K562 (cell line): ENCODE measurements around the gene QARS1. TPM values are rescaled to one million over a fixed set of nuclear protein-coding genes. Genes with fewer than 3 reads are reported as not detected.
A peak's percentile ranks its signal among the peaks of the same experiment; 100 is the strongest.

ENCODE experiments used
- CBX1 ChIP-seq: sonication (generic); IDR thresholded peaks from 2 replicates; pipeline ENCODE4 v1.6.1; 2016; ENCODE audit warnings: antibody characterized with exemption, low read depth, mild to moderate bottlenecking
- HCFC1 ChIP-seq: IDR thresholded peaks from 2 replicates; pipeline ENCODE4 v1.6.1; 2012; ENCODE audit warnings: low read depth, low read length, improper control_type of control experiment
- HMGN3 ChIP-seq: IDR thresholded peaks from 2 replicates; pipeline ENCODE4 v1.6.1; 2011; ENCODE audit warnings: borderline replicate concordance, low read depth, mild to moderate bottlenecking, mixed read lengths, low read length; ENCODE audit not compliant: insufficient read length; ENCODE audit errors: extremely low read depth
- KAT7 ChIP-seq: sonication (generic); formaldehyde crosslinking; IDR thresholded peaks from 2 replicates; pipeline ENCODE4 v1.8.0; 2022; ENCODE audit warnings: missing genetic modification reagents, mild to moderate bottlenecking, borderline replicate concordance
- MCM7 ChIP-seq, 2 experiments: fragments of 450-650 bp; IDR thresholded peaks; 2 replicates each; pipeline ENCODE4 v1.6.1; 2016 to 2018
- PURB ChIP-seq: sonication (generic); formaldehyde crosslinking; IDR thresholded peaks from 2 replicates; pipeline ENCODE4 v1.9.0; 2021; ENCODE audit warnings: low read depth, mild to moderate bottlenecking, missing genetic modification reagents
- SNIP1 ChIP-seq: fragments of 450-650 bp; IDR thresholded peaks from 2 replicates; pipeline ENCODE4 v1.7.1; 2017; ENCODE audit warnings: low read depth, mild to moderate bottlenecking
- TAF15 ChIP-seq: fragments of 200-400 bp; formaldehyde crosslinking; IDR thresholded peaks from 2 replicates; pipeline ENCODE4 v1.6.1; 2017; ENCODE audit warnings: mild to moderate bottlenecking, low read depth, low read length, moderate library complexity
- YY1 ChIP-seq, 3 experiments: IDR thresholded peaks; 2 replicates each; pipeline ENCODE4 v1.6.1; 2011; ENCODE audit warnings: low read length in 2 of 3, mild to moderate bottlenecking in 2 of 3, moderate library complexity in 2 of 3, borderline replicate concordance in 1 of 3, control low read depth in 1 of 3, low read depth in 1 of 3; ENCODE audit not compliant: insufficient read depth in 3 of 3, insufficient replicate concordance in 2 of 3, control insufficient read depth in 1 of 3, insufficient read length in 1 of 3; ENCODE audit errors: extremely low read depth in 1 of 3
- ZBTB7A ChIP-seq: IDR thresholded peaks from 2 replicates; pipeline ENCODE4 v1.6.1; 2011; ENCODE audit warnings: low read depth, mild to moderate bottlenecking, low read length, moderate library complexity, borderline replicate concordance; ENCODE audit not compliant: control insufficient read depth
- ZC3H4 ChIP-seq: sonication (generic); formaldehyde crosslinking; IDR thresholded peaks from 2 replicates; pipeline ENCODE4 v1.9.0; 2021; ENCODE audit warnings: missing genetic modification reagents, borderline replicate concordance
- ZFX ChIP-seq: sonication (generic); formaldehyde crosslinking; IDR thresholded peaks from 2 replicates; pipeline ENCODE4 v1.8.0; 2022; ENCODE audit warnings: mild to moderate bottlenecking, missing genetic modification reagents, moderate library complexity
- ZKSCAN1 ChIP-seq: fragments of 150-350 bp; IDR thresholded peaks from 2 replicates; pipeline ENCODE4 v1.6.1; 2016; ENCODE audit warnings: low read depth, low read length
- ZNF589 ChIP-seq: fragments of 200-800 bp; sonication (Bioruptor generic); IDR thresholded peaks from 2 replicates; pipeline ENCODE4 v1.6.1; 2016; ENCODE audit warnings: low read depth, missing genetic modification characterization, missing compliant biosample characterization
- ZNF778 ChIP-seq: fragments of 450-650 bp; formaldehyde crosslinking; IDR thresholded peaks from 2 replicates; pipeline ENCODE4 v1.4.0; 2020; ENCODE audit warnings: mild to moderate bottlenecking, moderate library complexity
- ZNF785 ChIP-seq: fragments of 250-450 bp; sonication (Bioruptor Pico); IDR thresholded peaks from 2 replicates; pipeline ENCODE4 v1.4.0; 2020; ENCODE audit warnings: mild to moderate bottlenecking
- polyA plus RNA-seq, 8 experiments: library from polyadenylated mRNA; depleted of rRNA in 4 of 8; stranded (reverse) in 5 of 8; unstranded in 3 of 8; fragments of >200 nt; fragmentation: Nextera tagmentation in 2 of 8; fragmentation: Illumina TruSeq in 1 of 8; extraction: Ambion mirVana in 2 of 8; extraction: Trizol in 1 of 8; gene quantifications; 2 replicates each; pipeline versions ENCODE4 v1.2.1 to v1.2.3, GENCODE V29; 2011 to 2014; ENCODE audit warnings: inconsistent platforms in 1 of 8, missing spikeins in 1 of 8
- total RNA-seq, 7 experiments: library from RNA; depleted of rRNA in 6 of 7; stranded (reverse); fragments of >200 nt in 6 of 7; fragmentation: Illumina TruSeq in 2 of 7; extraction: Trizol in 2 of 7; gene quantifications; 2 replicates each; pipeline versions ENCODE4 v1.2.1 to v1.2.3, GENCODE V29; 2011 to 2021; ENCODE audit warnings: low replicate concordance in 1 of 7
- TF ChIP-seq, protein P1 (sequence below): IDR thresholded peaks from 2 replicates; pipeline ENCODE4 v1.6.1; 2014; ENCODE audit warnings: antibody characterized with exemption
- TF ChIP-seq, protein P2 (sequence below): fragments of 450-650 bp; IDR thresholded peaks from 2 replicates; pipeline ENCODE4 v1.6.1; 2017; ENCODE audit warnings: mild to moderate bottlenecking, moderate library complexity
- TF ChIP-seq, protein P3 (sequence below): fragments of 200-800 bp; sonication (Bioruptor generic); IDR thresholded peaks from 2 replicates; pipeline ENCODE4 v1.6.1; 2017; ENCODE audit warnings: missing genetic modification characterization, missing compliant biosample characterization
- TF ChIP-seq, protein P4 (sequence below): fragments of 150-350 bp; conservative IDR thresholded peaks from 2 replicates; pipeline ENCODE4 v1.6.1; 2014; ENCODE audit warnings: low read length

Gene QARS1
- total and polyA plus RNA-seq, 9 of the 15 experiments (the other 6 are each of a cell fraction or from before 2014, with no cell fraction given), result 148 to 310 (median 273) TPM

DNA sequence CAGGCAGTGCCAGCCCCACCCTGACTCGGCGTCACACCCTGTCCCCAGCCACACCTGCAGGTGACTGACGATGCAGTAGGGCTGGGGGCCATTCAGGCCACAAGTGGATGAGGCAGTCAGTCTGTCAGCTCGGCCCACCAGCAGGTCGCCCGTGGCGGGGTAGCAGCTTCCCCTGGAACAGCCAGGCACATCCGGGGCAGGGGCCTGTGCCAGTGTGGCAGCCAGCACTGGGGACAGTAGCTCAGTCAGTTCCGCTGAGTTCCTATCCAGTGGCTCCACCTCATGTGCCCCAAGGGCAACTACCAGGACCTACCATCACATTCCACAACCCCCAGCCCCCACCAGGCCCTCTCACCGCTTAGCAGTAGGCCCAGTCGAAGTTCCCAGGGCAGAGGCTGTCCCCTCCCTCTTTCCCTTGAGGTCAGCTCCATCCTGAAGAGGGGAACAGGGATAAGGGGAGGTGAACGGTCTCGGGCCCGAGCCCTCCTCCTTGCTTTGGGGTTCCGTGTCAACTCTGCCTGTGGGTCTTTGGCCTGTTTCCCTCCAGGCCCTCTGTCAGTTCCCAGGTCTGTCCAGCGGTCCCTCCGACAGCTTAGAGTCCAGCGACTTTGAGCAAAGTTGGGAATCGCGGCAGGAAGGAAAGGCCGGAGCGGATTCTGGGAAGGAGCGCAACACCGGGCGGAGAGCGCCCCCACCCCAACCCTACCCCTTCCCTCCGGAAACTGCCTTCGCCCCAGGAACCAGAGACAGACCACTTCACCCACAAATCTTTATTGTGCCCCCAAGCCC is 28.1 kb upstream of the QARS1 start, which contains the start of gene LAMB2 (continued):
- TF ChIP-seq ZKSCAN1, result no peak
- no peak for TF ChIP-seq HCFC1
- TF ChIP-seq MCM7 (IDR thresholded peaks at IDR 0.05), result no peak
- TF ChIP-seq KAT7 (CRISPR knock-in tag), result no peak
- TF ChIP-seq, protein P1, sequence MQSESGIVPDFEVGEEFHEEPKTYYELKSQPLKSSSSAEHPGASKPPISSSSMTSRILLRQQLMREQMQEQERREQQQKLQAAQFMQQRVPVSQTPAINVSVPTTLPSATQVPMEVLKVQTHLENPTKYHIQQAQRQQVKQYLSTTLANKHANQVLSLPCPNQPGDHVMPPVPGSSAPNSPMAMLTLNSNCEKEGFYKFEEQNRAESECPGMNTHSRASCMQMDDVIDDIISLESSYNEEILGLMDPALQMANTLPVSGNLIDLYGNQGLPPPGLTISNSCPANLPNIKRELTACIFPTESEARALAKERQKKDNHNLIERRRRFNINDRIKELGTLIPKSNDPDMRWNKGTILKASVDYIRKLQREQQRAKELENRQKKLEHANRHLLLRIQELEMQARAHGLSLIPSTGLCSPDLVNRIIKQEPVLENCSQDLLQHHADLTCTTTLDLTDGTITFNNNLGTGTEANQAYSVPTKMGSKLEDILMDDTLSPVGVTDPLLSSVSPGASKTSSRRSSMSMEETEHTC, result no peak
- TF ChIP-seq, protein P2, sequence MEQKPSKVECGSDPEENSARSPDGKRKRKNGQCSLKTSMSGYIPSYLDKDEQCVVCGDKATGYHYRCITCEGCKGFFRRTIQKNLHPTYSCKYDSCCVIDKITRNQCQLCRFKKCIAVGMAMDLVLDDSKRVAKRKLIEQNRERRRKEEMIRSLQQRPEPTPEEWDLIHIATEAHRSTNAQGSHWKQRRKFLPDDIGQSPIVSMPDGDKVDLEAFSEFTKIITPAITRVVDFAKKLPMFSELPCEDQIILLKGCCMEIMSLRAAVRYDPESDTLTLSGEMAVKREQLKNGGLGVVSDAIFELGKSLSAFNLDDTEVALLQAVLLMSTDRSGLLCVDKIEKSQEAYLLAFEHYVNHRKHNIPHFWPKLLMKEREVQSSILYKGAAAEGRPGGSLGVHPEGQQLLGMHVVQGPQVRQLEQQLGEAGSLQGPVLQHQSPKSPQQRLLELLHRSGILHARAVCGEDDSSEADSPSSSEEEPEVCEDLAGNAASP, result no peak
- TF ChIP-seq HMGN3, result no peak
- TF ChIP-seq ZNF589, result no peak
- TF ChIP-seq YY1 (IDR thresholded peaks at IDR 0.05; ENCODE audit: borderline replicate concordance in 1 of 3, control insufficient read depth in 1 of 3, extremely low read depth in 1 of 3, insufficient read depth in 3 of 3, insufficient read length in 1 of 3, insufficient replicate concordance in 2 of 3, low read depth in 1 of 3, low read length in 2 of 3), result peak in 1 of 3 experiments; percentile 10
- no peak for TF ChIP-seq PURB
- no peak for TF ChIP-seq ZNF778
- TF ChIP-seq CBX1, result no peak
- TF ChIP-seq TAF15, result no peak
- TF ChIP-seq ZC3H4 (CRISPR knock-in tag), result no peak
- TF ChIP-seq, protein P3, sequence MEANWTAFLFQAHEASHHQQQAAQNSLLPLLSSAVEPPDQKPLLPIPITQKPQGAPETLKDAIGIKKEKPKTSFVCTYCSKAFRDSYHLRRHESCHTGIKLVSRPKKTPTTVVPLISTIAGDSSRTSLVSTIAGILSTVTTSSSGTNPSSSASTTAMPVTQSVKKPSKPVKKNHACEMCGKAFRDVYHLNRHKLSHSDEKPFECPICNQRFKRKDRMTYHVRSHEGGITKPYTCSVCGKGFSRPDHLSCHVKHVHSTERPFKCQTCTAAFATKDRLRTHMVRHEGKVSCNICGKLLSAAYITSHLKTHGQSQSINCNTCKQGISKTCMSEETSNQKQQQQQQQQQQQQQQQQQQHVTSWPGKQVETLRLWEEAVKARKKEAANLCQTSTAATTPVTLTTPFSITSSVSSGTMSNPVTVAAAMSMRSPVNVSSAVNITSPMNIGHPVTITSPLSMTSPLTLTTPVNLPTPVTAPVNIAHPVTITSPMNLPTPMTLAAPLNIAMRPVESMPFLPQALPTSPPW (CRISPR knock-in tag), result peak; percentile 12; the same call in 1 of the 2 replicates
- no peak for TF ChIP-seq SNIP1
- no peak for TF ChIP-seq ZNF785 (CRISPR knock-in tag)
- TF ChIP-seq, protein P4, sequence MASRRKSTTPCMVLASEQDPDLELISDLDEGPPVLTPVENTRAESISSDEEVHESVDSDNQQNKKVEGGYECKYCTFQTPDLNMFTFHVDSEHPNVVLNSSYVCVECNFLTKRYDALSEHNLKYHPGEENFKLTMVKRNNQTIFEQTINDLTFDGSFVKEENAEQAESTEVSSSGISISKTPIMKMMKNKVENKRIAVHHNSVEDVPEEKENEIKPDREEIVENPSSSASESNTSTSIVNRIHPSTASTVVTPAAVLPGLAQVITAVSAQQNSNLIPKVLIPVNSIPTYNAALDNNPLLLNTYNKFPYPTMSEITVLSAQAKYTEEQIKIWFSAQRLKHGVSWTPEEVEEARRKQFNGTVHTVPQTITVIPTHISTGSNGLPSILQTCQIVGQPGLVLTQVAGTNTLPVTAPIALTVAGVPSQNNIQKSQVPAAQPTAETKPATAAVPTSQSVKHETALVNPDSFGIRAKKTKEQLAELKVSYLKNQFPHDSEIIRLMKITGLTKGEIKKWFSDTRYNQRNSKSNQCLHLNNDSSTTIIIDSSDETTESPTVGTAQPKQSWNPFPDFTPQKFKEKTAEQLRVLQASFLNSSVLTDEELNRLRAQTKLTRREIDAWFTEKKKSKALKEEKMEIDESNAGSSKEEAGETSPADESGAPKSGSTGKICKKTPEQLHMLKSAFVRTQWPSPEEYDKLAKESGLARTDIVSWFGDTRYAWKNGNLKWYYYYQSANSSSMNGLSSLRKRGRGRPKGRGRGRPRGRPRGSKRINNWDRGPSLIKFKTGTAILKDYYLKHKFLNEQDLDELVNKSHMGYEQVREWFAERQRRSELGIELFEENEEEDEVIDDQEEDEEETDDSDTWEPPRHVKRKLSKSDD, result no peak
- peak; percentile 41; the same call in 1 of the 2 replicates for TF ChIP-seq ZBTB7A
- peak; percentile 57 for TF ChIP-seq ZFX
